HEK293 (cell line): ENCODE measurements around the gene DMD.

ENCODE experiments used
- GLI4 ChIP-seq: fragments of 450-650 bp; formaldehyde crosslinking; IDR thresholded peaks from 2 replicates; pipeline ENCODE4 v1.5.1; 2016; ENCODE audit warnings: missing biosample characterization, missing genetic modification characterization
- KLF9 ChIP-seq: fragments of 450-650 bp; formaldehyde crosslinking; IDR thresholded peaks from 2 replicates; pipeline ENCODE4 v1.5.1; 2016; ENCODE audit warnings: missing biosample characterization, missing genetic modification characterization, low read depth
- PBX3 ChIP-seq: sonication (generic); formaldehyde crosslinking; IDR thresholded peaks from 2 replicates; pipeline ENCODE4 v1.8.1; 2022; ENCODE audit warnings: mild to moderate bottlenecking, moderate library complexity, missing genetic modification reagents
- REST ChIP-seq: fragments of 450-650 bp; formaldehyde crosslinking; IDR thresholded peaks from 2 replicates; pipeline ENCODE4 v1.5.1; 2016; ENCODE audit warnings: missing biosample characterization, missing genetic modification characterization
- SETDB1 ChIP-seq: IDR thresholded peaks from one replicate; pipeline ENCODE4 v1.6.1; 2017; ENCODE audit warnings: mild to moderate bottlenecking, low read length, moderate library complexity, mixed read lengths; ENCODE audit not compliant: insufficient read length
- YY1 ChIP-seq: fragments of 450-650 bp; formaldehyde crosslinking; IDR thresholded peaks from 2 replicates; pipeline ENCODE4 v1.5.1; 2018; ENCODE audit warnings: missing biosample characterization, missing genetic modification characterization
- ZFP41 ChIP-seq: fragments of 450-650 bp; formaldehyde crosslinking; IDR thresholded peaks from 2 replicates; pipeline ENCODE4 v1.5.1; 2016; ENCODE audit warnings: missing biosample characterization, missing genetic modification characterization, borderline replicate concordance
- ZNF157 ChIP-seq: fragments of 450-650 bp; formaldehyde crosslinking; IDR thresholded peaks from 2 replicates; pipeline ENCODE4 v1.5.1; 2016; ENCODE audit warnings: missing biosample characterization, missing genetic modification characterization
- ZNF184 ChIP-seq: fragments of 450-650 bp; IDR thresholded peaks from 2 replicates; pipeline ENCODE4 v1.5.1; 2018; ENCODE audit warnings: missing biosample characterization, mild to moderate bottlenecking, missing genetic modification characterization
- ZNF274 ChIP-seq, 2 experiments: fragments of 200-500 bp in 1 of 2; fragments of 450-650 bp in 1 of 2; sonication (Bioruptor generic) in 1 of 2; formaldehyde crosslinking in 1 of 2; IDR thresholded peaks; 2 replicates each; pipeline versions ENCODE4 v1.5.1 to v1.6.1; 2014 to 2016; ENCODE audit warnings: borderline replicate concordance in 1 of 2, inconsistent platforms in 1 of 2, low read length in 1 of 2, missing biosample characterization in 1 of 2, missing genetic modification characterization in 1 of 2
- ZNF670 ChIP-seq: fragments of 450-650 bp; formaldehyde crosslinking; IDR thresholded peaks from 2 replicates; pipeline ENCODE4 v1.5.1; 2016; ENCODE audit warnings: missing biosample characterization, missing genetic modification characterization, low read depth

GRCh38 chrX:31551913-31552312 lies 1659.4 kb downstream of the DMD start:
- TF ChIP-seq ZNF157 (tag by site-specific recombination), result no peak
- TF ChIP-seq YY1, result no peak
- no peak for TF ChIP-seq SETDB1
- no peak for TF ChIP-seq KLF9 (tag by site-specific recombination)
- TF ChIP-seq REST, result no peak
- TF ChIP-seq GLI4 (tag by site-specific recombination), result no peak
- no peak for TF ChIP-seq PBX3 (CRISPR knock-in tag)
- TF ChIP-seq ZNF184 (tag by site-specific recombination), result no peak
- TF ChIP-seq ZFP41, result no peak
- no peak for TF ChIP-seq ZNF670 (tag by site-specific recombination)
- no peak for TF ChIP-seq ZNF274 (IDR thresholded peaks at IDR 0.05; ENCODE audit: low read length)
- no peak for TF ChIP-seq ZNF274 (tag by site-specific recombination; IDR thresholded peaks at IDR 0.05; ENCODE audit: borderline replicate concordance)
